HG03521 (cell line): ENCODE data around the gene ZNF747.

Source experiments
- ATAC-seq: cut with Tn5 transposase; IDR thresholded peaks from one replicate; pipeline ENCODE4 v1.9.1; 2021; ENCODE audit warnings: mild to moderate bottlenecking, moderate library complexity; ENCODE audit not compliant: unreplicated experiment

ZNF747 gene

DNA sequence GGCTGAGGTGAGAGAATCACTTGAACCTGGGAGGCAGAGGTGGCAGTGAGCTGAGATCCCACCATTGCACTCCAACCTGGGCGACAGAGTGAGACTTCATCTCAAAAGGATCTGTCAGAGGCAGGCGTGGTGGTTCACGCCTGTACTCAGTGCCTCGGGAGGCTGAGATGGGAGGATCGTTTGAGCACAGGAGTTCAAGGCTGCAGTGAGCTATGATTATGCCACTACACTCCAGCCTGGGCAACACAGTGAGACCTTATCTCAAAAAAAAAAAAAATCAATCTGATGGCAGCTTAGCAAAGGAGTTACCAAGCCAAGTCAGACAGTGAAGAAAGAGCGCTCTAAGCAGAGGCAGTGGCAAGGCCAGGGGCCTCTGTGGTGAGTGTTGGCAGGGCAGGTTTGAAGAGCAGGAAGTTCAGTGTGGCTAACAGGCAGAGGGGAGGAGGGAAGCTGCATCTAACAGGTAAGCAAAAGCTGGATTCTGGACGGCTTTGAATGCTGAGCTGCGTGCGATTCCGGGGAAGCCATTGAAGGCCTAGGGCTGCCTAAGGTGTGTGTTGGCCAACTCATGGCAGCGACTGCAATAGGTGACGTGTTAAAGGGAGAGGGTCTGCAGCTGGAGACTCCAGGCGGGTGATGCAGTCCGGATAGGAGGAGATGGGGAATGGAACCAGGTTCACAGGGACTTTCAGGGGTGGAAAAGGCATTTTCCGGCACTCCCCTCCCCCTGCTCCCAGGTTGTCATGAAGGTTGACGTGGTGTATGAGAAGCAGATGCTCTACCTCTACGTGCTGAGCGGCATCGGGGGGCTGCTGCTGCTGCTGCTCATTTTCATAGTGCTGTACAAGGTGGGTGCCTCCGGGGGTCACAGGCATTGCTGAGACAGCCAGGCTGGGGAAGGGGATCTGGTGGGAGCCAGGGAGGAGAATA lies 15.3 kb downstream of the ZNF747 start:
- no peak for ATAC-seq

DNA sequence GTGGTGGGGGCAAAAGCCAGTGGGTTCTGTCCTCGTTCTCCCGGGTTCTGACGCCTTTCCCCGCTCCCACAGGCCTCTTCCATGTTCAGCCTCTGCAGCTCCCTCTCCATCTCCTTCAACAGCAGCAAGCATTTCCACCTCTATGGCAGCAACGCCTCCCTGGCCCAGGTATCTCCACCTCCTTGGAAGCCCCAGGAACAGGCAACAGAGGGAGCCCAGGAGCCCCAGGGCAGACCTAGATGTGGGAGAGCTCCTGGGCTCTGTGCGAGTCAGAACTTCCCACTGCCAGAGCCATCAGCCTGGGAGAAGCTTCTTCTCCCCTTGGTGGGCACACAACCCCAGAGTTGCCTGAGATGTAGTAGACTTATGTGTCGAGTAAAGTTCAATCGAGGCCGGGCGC lies 16.1 kb downstream of the ZNF747 start:
- ATAC-seq: no peak

DNA sequence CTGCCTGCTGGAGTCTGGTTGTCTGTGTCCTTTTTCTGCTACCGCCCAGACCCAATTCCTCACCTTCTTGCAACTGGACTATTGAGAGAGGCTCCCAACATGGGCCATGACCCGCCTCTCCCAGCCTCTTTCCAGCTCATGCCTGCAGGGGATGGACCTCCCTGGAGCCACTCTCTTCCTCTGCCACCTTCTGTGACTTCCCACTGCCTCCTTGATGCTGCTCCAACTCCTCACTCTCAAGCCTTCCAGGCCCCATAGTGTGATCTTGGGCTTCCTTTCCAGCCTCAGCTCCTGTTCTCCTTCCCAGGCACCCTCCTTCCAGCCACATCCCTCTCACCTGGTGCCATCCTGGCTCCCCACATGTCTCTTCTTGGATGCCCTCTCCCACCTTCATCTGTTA lies 19.4 kb downstream of the ZNF747 start:
- no peak for ATAC-seq

DNA sequence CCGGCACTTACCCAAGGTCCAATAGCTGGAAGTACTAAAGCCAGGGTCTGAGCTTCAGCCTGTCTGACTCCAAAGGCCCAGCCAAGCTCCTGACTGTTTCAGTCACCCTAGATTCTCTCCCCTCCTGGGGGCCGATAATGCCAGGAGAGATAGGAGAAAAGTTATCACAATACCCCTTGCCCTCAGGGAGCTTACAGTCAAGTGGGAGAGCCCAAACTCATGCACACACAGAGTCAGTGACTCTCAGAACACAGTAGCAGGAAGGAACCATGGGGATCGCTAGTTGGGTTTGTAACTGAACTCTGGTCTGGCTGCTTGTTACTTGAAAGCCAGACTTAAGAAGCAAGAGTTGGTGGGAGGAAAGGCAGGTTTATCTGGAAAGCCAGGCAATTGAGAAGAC lies 23.1 kb downstream of the ZNF747 start:
- no peak for ATAC-seq

DNA sequence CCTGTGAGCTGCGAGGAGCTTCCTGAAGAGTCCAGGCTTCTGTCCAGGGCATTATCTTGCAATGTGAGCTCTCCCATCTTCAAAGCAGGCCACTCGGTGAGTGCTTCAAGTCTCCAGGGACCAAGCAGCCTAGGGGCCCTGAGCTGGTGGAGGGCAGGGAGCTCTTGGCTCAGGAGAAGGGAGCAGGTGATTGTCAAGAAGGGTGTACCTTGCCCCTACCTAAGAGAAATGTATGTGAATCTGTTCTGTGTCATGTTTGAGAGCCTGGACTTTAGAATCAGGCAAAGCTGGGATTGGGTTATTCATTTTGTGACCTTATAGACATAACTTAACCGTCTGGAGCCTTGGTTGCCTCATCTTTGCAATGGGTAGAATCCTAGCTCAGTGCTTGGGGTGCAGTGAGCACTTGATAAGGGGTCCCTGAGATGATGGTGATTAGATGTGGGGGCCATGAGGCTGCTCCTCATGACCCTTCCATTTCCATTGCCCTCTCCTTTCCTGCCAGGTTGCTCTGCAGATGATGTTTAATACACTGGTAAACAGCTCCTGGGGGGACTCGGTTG lies 24.2 kb downstream of the ZNF747 start:
- ATAC-seq: no peak

DNA sequence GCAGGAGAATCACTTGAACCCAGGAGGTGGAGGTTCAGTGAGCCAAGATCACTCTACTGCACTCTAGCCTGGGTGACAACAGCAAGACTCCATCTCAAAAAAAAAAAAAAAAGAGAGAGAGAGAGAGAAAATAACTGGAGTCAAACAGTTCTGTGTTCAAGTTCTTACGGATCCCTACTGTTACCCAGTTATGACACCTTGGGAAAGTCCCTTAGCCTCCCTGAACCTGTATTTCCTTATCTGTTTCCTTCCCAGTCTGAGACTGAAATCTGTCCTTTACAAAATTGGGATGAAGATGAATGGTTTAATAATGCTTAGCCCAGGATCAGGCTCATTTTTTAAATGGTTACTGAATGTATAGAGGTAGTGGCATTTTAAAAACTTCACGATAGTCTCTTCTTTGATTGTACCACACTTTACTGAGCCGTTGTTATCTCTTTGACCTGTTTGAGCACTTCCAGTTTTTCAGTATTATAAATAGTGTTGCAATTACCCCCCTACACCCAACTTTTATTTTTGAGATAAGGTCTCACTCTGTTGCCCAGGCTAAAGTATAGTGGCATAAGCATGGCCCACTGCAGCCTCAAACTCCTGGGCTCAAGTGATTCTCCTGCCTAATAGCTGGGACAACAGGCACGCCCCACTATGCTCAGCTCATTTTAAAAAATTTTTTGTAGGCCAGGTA lies 25.4 kb downstream of the ZNF747 start:
- ATAC-seq: no peak

DNA sequence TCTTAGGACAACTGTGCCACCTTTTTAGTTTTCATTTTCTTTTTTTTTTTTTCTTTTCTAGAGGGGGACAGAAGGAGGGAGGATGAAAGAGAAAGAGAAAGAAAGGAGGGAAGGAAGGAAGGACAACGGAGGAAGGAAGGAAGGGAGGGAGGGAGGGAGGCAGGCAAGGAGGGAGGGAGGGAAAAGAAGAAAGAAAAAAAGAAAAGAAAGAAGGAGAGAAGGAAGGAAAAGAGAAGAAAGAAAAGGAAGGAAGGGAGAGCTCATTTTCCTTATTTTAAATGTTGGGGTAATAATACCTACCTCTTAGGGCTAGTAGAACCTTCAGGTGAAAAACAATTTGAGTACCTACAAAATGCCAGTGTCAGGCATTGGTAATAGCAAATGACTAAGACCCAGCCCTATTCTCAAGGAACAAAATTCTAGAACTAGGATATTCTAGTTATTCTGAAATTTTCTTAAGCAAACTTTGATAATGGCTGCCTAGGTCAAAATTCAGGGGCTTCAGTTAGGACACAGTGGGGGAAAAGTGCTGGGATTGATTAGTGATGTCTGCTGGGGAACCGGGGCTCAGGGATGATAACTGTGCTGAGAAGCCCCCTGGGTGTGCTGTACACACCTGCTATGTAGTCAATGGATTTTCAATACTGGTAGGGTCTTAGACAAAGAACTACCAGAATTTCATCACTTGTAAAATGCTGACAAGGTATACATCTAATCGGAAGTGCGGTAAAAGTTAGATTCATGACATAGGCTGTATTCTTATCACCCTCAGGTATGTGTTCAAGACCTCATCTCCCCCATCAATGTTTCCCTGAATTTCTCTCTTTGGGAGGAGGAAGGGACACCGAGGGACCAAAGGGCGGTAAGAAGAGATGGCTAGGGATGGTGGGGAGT lies 31.0 kb downstream of the ZNF747 start:
- no peak for ATAC-seq

DNA sequence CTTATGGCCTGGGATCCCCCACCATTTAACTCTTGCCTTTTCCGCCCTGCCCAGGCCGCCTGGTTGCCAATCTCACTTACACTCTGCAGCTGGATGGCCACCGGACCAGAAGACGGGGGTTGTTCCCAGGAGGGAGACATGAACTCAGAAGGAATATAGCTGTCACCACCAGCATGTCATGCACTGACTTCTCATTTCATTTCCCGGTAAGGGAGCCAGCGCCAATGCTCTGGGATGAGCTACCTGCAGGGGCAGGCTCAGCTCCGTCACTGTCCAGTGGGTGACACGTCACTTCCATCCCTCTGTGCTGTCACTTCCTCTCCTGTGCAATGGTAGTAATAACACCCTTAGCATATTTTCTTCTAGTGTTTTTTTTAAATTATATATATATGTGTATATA lies 35.4 kb downstream of the ZNF747 start:
- no peak for ATAC-seq

DNA sequence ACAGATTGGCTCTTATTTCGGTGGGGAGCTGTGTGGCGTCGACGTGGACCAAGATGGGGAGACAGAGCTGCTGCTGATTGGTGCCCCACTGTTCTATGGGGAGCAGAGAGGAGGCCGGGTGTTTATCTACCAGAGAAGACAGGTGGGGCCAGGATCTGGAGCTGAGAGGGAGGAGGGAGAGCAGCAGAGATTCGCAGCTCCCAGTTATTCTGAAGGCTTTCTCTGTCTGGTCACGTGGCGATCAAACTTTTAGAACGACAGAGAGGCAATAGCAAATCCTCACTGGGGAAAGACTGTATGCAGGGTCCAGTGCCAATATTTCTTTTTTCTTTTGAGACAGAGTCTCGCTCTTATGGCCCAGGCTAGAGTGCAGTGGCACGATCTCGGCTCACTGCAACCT lies 39.9 kb downstream of the ZNF747 start:
- ATAC-seq: no peak

DNA sequence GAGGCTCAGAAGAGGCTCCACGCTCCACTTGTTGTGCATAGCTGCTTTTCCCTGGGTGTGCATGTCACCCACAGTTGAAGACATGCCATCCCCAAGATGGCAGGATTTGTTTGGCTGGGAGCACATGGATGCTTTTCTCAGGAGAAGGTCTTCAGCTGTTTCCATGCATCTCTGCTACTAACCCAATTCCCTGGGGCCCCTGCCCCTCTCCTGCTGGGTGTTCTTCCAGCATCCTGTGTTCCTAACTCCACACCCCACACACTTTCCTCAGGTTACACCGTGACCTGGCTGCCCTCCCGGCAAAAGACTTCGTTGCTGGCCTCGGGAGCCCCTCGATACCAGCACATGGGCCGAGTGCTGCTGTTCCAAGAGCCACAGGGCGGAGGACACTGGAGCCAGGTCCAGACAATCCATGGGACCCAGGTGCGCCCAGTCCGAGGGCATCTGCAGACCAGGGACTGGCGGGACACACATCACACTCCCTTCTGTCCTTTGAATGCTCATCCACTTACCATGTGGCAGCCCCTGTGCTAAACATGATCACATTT lies 40.6 kb downstream of the ZNF747 start:
- no peak for ATAC-seq

DNA sequence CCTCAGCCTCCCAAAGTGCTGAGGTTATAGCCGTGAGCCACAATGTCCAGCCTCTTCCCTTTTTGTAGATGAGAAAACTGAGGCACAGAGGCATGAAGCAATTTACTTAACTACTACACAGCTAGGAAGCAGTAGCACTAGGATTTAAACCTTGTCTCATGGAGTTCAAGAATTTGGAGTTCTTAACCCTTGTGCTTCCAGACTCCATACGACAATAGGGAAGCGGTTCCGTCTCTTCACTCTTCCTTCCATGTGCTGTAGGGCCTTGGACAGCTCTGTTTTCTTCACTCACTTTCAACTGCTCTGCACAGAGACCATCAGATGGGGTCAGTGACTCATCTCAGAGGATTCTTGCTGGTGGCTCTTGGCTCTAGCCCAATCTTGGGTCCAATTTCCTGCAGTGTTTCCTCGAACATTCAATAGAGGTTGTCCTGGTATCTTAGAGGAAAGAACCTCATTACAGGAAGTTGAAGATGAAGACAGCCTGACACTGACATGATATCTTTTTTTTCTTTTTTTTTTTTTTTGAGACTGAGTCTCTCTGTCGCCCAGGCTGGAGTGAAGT lies 42.8 kb downstream of the ZNF747 start:
- ATAC-seq: no peak

DNA sequence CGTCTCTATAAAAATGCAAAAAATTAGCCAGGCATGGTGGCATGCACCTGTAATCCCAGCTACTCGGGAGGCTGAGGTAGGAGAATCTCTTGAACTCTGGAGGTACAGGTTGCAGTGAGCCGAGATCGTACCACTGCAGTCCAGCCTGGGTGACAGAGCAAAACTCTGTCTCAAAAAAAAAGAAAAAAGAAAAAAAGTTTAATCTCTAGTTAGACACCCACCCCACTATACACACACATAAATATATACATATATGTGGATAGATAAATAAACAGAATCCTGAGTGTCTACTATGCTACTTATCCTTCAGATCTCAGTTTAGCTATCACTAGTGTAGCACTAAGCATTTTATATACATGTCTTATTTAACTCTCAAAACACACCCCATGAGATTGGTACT lies 43.4 kb downstream of the ZNF747 start:
- ATAC-seq: no peak

DNA sequence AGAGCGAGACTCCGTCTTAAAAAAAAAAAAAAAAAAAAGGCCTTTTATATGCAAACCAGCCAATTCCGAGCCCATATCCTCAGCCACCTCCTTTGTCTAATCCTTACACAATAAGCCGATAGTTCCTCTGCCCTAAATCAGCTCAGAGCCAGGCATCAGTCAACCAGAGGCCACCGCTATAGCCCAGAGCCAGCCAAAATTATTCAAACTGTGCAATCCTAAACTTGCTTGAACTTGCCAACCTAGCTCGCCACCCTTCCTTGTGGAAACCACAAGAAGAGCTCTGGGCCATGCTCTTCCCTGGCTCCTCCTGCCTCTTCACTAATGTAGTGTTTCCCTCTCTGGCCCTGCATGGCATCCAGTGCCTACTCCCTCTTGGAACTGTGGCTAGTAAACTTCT lies 44.4 kb downstream of the ZNF747 start:
- ATAC-seq: no peak

DNA sequence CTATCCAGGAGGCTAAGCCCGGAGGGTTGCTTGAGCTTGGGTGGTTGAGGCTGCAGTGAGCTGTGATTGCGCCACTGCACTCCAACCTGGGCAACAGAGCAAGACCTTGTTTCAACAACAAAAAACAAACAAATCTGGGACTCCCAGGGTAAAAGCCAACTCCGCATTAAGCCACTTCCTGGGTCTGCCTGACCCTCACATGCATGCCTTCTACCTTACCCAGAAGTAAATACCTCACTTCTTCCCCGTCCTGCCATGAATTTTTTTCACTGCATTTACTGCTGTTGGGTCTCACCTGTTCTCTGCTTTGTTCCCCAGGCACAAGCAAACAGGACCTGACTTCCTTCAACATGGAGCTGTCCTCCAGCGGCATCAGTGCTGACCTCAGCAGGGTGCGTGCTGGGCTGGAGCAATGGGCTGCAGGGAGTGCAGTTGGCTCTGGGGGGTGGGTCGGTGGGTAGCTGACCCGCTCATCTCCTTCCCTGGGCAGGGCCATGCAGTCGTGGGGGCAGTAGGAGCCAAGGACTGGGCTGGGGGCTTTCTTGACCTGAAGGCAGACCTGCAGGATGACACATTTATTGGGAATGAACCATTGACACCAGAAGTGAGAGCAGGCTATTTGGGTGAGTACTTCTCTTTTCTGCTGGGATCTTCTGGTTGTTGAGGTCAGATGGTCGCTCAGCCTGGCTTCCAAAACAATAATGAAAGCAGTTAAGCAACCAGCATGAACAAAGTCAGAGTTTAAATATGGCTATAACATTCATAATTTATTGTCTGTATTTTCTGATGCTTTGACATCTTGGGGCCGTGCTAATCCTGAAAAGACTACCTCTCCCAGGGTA lies 45.7 kb downstream of the ZNF747 start:
- no peak for ATAC-seq

DNA sequence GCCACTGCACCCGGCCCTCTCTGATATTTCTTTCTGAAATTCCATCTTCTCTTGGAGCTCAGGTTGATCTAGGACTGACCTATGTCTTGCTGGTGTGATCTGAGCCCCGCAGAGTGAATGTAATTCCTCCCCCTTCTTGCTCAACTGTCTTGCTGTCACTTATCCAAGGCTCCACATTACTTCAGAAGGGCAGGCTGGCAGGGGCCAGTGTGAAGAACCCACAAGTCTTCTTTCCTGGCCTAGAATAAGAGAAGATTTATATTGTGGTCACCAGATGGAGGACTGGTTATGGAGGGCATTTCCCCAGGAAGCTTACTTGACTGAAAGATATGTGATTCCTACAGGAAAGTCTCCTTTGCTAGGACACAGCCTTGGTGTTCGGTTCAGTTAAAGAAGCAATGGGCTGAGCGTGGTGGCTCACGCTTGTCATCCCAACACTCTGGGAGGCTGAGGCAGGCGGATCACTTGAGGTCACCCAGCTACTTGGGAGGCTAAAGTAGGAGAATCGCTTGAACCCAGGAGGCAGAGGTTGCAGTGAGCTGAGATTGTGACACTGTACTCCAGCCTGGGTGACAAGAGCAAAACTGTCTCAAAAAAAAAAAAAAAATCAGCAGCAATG lies 48.7 kb downstream of the ZNF747 start:
- no peak for ATAC-seq

DNA sequence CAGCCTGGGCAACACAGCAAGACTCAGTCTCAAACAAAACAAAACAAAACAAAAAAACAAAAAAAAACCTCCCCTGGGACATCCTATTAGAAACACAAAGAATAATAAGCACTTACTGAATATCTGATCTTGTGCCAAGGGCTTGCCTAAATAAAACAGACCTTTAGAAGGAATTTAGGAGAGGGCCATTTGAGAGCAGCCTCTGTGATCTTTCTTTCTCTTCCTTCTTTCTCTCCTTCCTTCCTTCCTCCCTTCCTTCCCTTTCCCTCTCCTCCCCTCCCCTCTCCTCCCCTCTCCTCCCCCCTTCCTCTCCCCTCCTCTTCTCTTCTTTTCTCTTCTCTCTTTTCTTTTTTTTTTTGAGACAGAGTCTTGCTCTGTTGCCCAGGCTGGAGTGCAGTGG lies 49.8 kb downstream of the ZNF747 start:
- no peak for ATAC-seq

DNA sequence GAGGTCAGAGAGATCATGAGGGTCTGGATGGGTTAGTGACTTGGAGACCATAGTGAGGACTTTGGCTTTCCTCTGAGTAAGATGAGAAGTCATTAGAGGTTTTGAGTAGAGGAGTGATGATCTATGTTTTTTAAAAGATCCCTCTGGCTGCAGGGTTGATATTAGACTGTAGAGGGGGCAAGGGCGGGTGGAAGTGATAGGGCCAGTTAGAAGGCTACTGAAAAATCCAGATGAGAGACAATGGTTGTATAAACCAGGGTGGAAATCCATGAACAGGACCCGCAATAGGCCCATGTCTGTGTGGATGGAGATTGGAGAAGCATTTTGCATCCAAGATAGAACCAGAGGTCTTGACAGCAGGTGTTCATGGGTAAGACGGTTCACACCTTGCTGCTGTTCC lies 52.3 kb downstream of the ZNF747 start:
- no peak for ATAC-seq

DNA sequence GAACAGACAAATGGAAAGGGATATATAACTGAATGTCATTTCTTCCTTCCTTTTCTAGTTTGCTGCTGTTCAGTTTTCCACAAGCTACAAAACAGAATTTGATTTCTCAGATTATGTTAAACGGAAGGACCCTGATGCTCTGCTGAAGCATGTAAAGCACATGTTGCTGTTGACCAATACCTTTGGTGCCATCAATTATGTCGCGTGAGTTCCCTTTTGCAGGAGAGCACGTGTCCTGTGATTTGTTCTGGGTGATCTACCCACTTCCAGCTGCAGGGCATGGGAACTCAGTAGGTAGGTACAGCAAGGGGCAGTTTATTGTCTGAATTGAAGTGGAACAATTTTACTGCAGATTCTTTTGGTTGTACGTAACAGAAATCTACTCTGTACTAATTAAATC lies 53.3 kb downstream of the ZNF747 start:
- no peak for ATAC-seq
